ENCODE measurements around the gene FOLR3.
"Not testable (repeated sequence)": the region's sequence is repeated elsewhere in the genome, so short reads cannot be mapped to it uniquely, and the experiment has no call there.

FOLR3 gene

GRCh38 chr11:72124046-72124445, 11.5 kb upstream of the FOLR3 start:
- DNase-seq = no peak

- DNase-seq = no peak
Measured at GRCh38 chr11:72125956-72126355, 9.6 kb upstream of the FOLR3 start.

- DNase-seq = no peak
Measured at GRCh38 chr11:72127923-72128322, 7.6 kb upstream of the FOLR3 start.

GRCh38 chr11:72129381-72129780, 6.1 kb upstream of the FOLR3 start:
- DNase-seq = no peak

- no peak for DNase-seq
Measured at GRCh38 chr11:72132646-72133045, 2.9 kb upstream of the FOLR3 start.

GRCh38 chr11:72135891-72136683, 562 bp downstream of the FOLR3 start:
- no peak for DNase-seq

GRCh38 chr11:72136684-72137262, 1.2 kb downstream of the FOLR3 start:
- no peak for DNase-seq

- DNase-seq = no peak
Measured at GRCh38 chr11:72138821-72139390, 3.4 kb downstream of the FOLR3 start.

- no peak for DNase-seq
Measured at GRCh38 chr11:72139500-72139899, 4.0 kb downstream of the FOLR3 start.

GRCh38 chr11:72140661-72141060, 5.1 kb downstream of the FOLR3 start:
- no peak for DNase-seq

GRCh38 chr11:72141066-72141465, 5.5 kb downstream of the FOLR3 start:
- no peak for DNase-seq

- not testable (repeated sequence) for DNase-seq
Measured at GRCh38 chr11:72142086-72142485, 6.6 kb downstream of the FOLR3 start.

GRCh38 chr11:72142543-72142942, 7.0 kb downstream of the FOLR3 start:
- not testable (repeated sequence) for DNase-seq

- DNase-seq = no peak
Measured at GRCh38 chr11:72144807-72145565, 9.5 kb downstream of the FOLR3 start.

- DNase-seq = no peak
Measured at GRCh38 chr11:72146625-72147024, 11.1 kb downstream of the FOLR3 start.

GRCh38 chr11:72150882-72151281, 15.4 kb downstream of the FOLR3 start:
- no peak for DNase-seq

GRCh38 chr11:72153874-72154273, 18.3 kb downstream of the FOLR3 start:
- DNase-seq = not testable (repeated sequence)

GRCh38 chr11:72154816-72155215, 19.3 kb downstream of the FOLR3 start:
- DNase-seq = no peak

- DNase-seq = no peak
Measured at GRCh38 chr11:72155751-72156150, 20.2 kb downstream of the FOLR3 start.

GRCh38 chr11:72157131-72157530, 21.6 kb downstream of the FOLR3 start:
- DNase-seq = no peak

- DNase-seq = no peak
Measured at GRCh38 chr11:72160319-72160718, 24.8 kb downstream of the FOLR3 start.

- no peak for DNase-seq
Measured at GRCh38 chr11:72162891-72163492, 27.5 kb downstream of the FOLR3 start.

GRCh38 chr11:72164187-72164586, 28.7 kb downstream of the FOLR3 start:
- not testable (repeated sequence) for DNase-seq

Measured in cerebellar nuclear complex (tissue), 1 donor.